Measurements from ENCODE around the gene RNFT2.
"Not testable (repeated sequence)": the region's sequence is repeated elsewhere in the genome, so short reads cannot be mapped to it uniquely, and the experiment has no call there.

The RNFT2 gene

GRCh38 chr12:116777245-116777644, 39.1 kb downstream of the RNFT2 start:
- H3K4me3 ChIP-seq (ENCODE audit: low read length) = no peak overlapping the region
- DNase-seq (ENCODE audit: low read depth) = no peak
- TF ChIP-seq CTCF (conservative IDR thresholded peaks at IDR 0.05; ENCODE audit: low read depth, low read length) = no peak

DNA sequence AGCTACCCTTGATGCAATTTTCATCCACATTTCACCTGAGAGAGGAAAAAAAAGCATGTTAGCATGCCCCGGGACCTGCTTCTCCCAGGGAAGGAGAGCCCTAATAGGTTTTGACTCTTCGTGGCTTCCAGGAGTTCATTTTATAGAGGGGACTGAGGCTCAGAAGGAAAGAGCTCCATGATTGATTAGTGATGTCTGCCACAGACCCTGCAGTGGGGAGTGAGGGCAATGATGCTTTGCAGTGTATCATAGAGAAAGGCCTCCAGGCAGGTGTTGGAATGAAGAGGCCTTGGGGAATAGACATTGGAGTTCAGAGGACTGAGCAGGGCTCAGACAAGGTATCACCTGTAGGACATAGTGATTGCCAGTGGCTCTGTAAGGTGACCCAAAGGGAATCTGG, 41.5 kb downstream of the RNFT2 start:
- no peak overlapping the region for H3K4me3 ChIP-seq (ENCODE audit: low read length)
- no peak for DNase-seq (ENCODE audit: low read depth)
- no peak for TF ChIP-seq CTCF (conservative IDR thresholded peaks at IDR 0.05; ENCODE audit: low read depth, low read length)

GRCh38 chr12:116780942-116781341, 42.8 kb downstream of the RNFT2 start:
- H3K4me3 ChIP-seq (ENCODE audit: low read length) = no peak overlapping the region
- no peak for TF ChIP-seq CTCF (conservative IDR thresholded peaks at IDR 0.05; ENCODE audit: low read depth, low read length)
- no peak for DNase-seq (ENCODE audit: low read depth)

DNA sequence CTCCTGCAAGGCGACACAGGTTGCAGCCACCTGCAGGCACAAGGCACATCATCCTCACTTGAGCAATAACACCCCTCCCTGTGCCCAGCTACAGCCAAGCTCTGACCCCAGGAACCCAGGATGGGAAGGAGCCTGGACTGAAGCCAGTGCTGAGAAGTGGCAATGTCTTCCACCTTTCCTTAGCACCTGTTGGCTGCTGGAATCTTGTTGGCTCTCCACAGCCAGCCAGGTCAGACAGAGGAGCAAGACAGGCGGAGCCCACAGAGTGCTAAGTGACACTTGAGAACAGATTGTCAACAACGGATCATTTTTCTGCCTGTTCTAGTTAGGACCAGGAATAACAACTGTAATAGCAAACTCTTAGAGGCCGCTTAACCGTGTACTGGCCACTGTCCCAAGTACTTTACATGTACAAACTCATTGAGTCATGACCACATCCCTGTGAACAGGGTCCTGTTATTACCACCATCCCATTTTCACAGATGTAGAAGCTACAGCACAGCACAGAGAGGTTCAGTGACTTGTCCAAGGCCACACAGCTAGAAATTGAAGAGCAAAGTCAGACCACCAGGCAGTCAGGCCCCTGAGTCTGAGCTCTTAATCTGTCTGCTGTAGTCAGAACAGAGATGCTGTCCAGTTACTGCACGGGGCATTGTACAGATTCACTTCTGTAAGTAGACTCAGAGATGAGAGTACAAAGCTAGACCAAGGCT, 45.6 kb downstream of the RNFT2 start:
- no peak for DNase-seq (ENCODE audit: low read depth)
- no peak overlapping the region for H3K4me3 ChIP-seq (ENCODE audit: low read length)
- no peak for TF ChIP-seq CTCF (conservative IDR thresholded peaks at IDR 0.05; ENCODE audit: low read depth, low read length)

- H3K4me3 ChIP-seq (ENCODE audit: low read length) = no peak overlapping the region
- DNase-seq (ENCODE audit: low read depth) = no peak
- TF ChIP-seq CTCF (conservative IDR thresholded peaks at IDR 0.05; ENCODE audit: low read depth, low read length) = no peak
These were observed 46.1 kb downstream of the RNFT2 start for GRCh38 chr12:116784238-116784612.

- H3K4me3 ChIP-seq (ENCODE audit: low read length); DNase-seq (ENCODE audit: low read depth): not testable (repeated sequence)
These were observed 51.4 kb downstream of the RNFT2 start for GRCh38 chr12:116789562-116789961.

DNA sequence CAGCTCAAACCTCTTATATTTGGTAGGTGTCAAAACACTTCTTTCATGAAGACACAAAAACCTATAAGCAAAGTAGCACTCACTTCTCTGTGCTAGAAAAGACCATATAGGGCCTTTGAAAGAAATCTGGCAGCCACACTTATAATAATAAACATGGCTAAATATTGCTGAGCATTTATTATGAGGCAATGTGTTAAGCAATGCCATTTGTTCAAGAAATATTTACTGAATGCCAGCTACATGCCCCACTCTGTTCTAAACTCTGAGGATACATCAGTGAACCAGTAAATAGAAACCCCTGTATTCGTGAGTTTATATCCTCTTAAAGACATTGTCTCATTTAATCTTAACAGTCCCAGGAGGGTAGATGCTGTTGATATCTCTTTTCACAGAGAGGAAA, 52.0 kb downstream of the RNFT2 start:
- DNase-seq (ENCODE audit: low read depth) = no peak
- no peak for TF ChIP-seq CTCF (conservative IDR thresholded peaks at IDR 0.05; ENCODE audit: low read depth, low read length)
- no peak overlapping the region for H3K4me3 ChIP-seq (ENCODE audit: low read length)

Measured in retinal pigment epithelial cell (primary cell).